ENCODE results near the gene TPP1. TPM values are rescaled to one million over a fixed set of nuclear protein-coding genes. Genes with fewer than 3 reads are reported as not detected.

Gene TPP1
- total RNA-seq, 4 donors from 2014 or later = 44.4 to 71.5 (median 54.9) TPM

DNA sequence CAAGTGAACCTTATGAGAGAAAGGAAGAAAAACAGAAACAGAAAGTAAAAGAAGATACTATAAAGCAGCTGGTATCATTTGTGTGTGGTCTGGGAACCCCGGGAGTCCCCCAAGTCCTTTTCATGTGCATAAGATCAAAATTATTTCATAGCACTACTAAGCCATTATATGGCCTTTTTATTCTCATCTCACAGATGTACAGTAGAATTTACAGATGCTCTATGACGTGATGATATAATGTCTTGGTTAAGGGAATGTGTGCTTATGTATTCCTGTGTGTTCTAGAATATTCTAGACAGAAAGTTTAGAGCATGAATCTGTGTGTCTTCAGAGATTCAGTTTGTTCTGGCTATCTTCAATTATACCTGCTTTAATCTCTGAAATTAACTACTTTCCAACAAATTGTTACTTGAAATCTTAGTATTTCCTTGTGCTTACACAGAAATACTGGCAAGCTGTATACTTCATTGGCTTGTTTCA, 8.6 kb upstream of the TPP1 start:
- peaks cover 20 to 99% (median 88%) of the 10 kb centered on the region in 4 donors for H3K36me3 ChIP-seq
- peaks cover 0 to 4% (median 0%) of the 10 kb centered on the region in 4 donors for H3K4me1 ChIP-seq
- no peak for TF ChIP-seq EP300 (IDR thresholded peaks at IDR 0.05)
- TF ChIP-seq, protein P1, sequence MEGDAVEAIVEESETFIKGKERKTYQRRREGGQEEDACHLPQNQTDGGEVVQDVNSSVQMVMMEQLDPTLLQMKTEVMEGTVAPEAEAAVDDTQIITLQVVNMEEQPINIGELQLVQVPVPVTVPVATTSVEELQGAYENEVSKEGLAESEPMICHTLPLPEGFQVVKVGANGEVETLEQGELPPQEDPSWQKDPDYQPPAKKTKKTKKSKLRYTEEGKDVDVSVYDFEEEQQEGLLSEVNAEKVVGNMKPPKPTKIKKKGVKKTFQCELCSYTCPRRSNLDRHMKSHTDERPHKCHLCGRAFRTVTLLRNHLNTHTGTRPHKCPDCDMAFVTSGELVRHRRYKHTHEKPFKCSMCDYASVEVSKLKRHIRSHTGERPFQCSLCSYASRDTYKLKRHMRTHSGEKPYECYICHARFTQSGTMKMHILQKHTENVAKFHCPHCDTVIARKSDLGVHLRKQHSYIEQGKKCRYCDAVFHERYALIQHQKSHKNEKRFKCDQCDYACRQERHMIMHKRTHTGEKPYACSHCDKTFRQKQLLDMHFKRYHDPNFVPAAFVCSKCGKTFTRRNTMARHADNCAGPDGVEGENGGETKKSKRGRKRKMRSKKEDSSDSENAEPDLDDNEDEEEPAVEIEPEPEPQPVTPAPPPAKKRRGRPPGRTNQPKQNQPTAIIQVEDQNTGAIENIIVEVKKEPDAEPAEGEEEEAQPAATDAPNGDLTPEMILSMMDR (IDR thresholded peaks at IDR 0.05) = no peak
- no peak for TF ChIP-seq POLR2AphosphoS5 (IDR thresholded peaks at IDR 0.05)
- TF ChIP-seq POLR2A (IDR thresholded peaks at IDR 0.05; ENCODE audit: low read depth) = no peak
- DNase-seq (ENCODE audit: extremely low spot score) = no peak
- H3K4me3 ChIP-seq = no peak overlapping the region
- intact Hi-C loops (cut with DNase I) = no loop called here
- H3K27me3 ChIP-seq = no peaks in the 10 kb centered on the region
- H3K27ac ChIP-seq (replicated peaks in 1 of 4) = no peak overlapping the region
- WGBS = 74% methylated on average over 2 of the region's 2 CpGs
- no peaks in the 10 kb centered on the region for H3K9me3 ChIP-seq

- Histone ChIP-seq H3K36me3 (peaks cover 20 to 96% (median 85%) of the 10 kb centered on the region in 4 donors), H3K4me1 (peaks cover 0 to 4% (median 0%) of the 10 kb centered on the region in 4 donors), H3K27ac (replicated peaks in 1 of 4) (no peak overlapping the region), H3K9me3 (no peaks in the 10 kb centered on the region), H3K4me3 (no peak overlapping the region), H3K27me3 (no peaks in the 10 kb centered on the region)
- 87% methylated on average over 19 of the region's 19 CpGs for WGBS
- intact Hi-C loops (cut with DNase I) = no loop called here
- TF ChIP-seq, protein P1 (IDR thresholded peaks at IDR 0.05) = no peak
- no peak for TF ChIP-seq EP300 (IDR thresholded peaks at IDR 0.05)
- TF ChIP-seq POLR2A (IDR thresholded peaks at IDR 0.05; ENCODE audit: low read depth) = no peak
- no peak for TF ChIP-seq POLR2AphosphoS5 (IDR thresholded peaks at IDR 0.05)
- DNase-seq (ENCODE audit: extremely low spot score) = no peak
Measured at GRCh38 chr11:6626971-6627761, 7.9 kb upstream of the TPP1 start.

DNA sequence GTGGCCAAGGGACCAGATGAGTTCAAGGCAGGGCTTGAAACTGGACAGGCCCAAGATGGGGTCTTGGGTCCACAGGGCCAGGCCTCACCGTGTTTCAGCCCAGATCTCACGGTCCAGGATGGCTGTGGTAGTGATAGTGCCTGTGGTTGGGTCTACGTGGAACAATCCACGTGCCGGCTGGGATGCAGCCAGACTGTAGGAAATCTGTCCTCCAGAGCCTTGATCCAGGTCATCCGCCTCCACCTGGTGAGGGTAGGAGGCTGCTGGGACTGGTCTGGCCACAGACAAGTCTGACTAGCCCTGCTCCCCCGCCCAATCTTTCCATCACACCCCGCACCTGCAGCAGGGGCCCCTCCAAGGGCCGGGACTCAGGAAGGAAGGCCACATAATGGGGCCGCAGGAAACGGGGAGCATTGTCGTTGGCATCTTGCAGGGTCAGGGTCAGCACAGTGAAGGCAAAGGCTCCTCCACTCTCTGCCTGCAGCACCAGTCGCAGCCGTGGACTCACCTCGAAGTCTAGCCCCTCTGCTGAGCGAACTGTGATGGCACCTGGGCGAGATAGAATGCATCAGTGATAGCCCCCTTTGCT, 6.7 kb upstream of the TPP1 start:
- DNase-seq (ENCODE audit: extremely low spot score) = no peak
- Histone ChIP-seq H3K9me3 (no peaks in the 10 kb centered on the region), H3K36me3 (peaks cover 11 to 83% (median 73%) of the 10 kb centered on the region in 4 donors), H3K4me1 (peaks cover 0 to 4% (median 0%) of the 10 kb centered on the region in 4 donors), H3K27ac (replicated peaks in 1 of 4) (no peak overlapping the region), H3K27me3 (no peaks in the 10 kb centered on the region), H3K4me3 (no peak overlapping the region)
- no peak for TF ChIP-seq POLR2A (IDR thresholded peaks at IDR 0.05; ENCODE audit: low read depth)
- TF ChIP-seq EP300 (IDR thresholded peaks at IDR 0.05) = no peak
- TF ChIP-seq, protein P1 (IDR thresholded peaks at IDR 0.05) = no peak
- TF ChIP-seq POLR2AphosphoS5 (IDR thresholded peaks at IDR 0.05) = no peak
- intact Hi-C loops (cut with DNase I) = no loop called here
- WGBS = 92% methylated on average over 13 of the region's 17 CpGs

GRCh38 chr11:6625156-6625831, 6.1 kb upstream of the TPP1 start:
- H3K4me3 ChIP-seq = no peak overlapping the region
- no peaks in the 10 kb centered on the region for H3K27me3 ChIP-seq
- no peak overlapping the region for H3K27ac ChIP-seq (replicated peaks in 1 of 4)
- peaks cover 10 to 77% (median 68%) of the 10 kb centered on the region in 4 donors for H3K36me3 ChIP-seq
- TF ChIP-seq EP300 (IDR thresholded peaks at IDR 0.05) = no peak
- no peak for TF ChIP-seq POLR2AphosphoS5 (IDR thresholded peaks at IDR 0.05)
- TF ChIP-seq, protein P1 (IDR thresholded peaks at IDR 0.05) = no peak
- no peak for TF ChIP-seq POLR2A (IDR thresholded peaks at IDR 0.05; ENCODE audit: low read depth)
- intact Hi-C loops (cut with DNase I) = no loop called here
- no peak for DNase-seq (ENCODE audit: extremely low spot score)
- H3K4me1 ChIP-seq = peaks cover 0 to 4% (median 0%) of the 10 kb centered on the region in 4 donors
- WGBS = 85% methylated on average over 4 of the region's 12 CpGs
- no peaks in the 10 kb centered on the region for H3K9me3 ChIP-seq

Measured in esophagus muscularis mucosa (tissue), 4 donors.